B cell (primary cell): ENCODE measurements around the gene INSC. TPM values are rescaled to one million over a fixed set of nuclear protein-coding genes. Genes with fewer than 3 reads are reported as not detected.

Experiments used
- ATAC-seq: fragments of 200-7000 bp; cut with Tn5 transposase; one replicate; pipeline ENCODE4 v1.10.0; 2021; ENCODE audit warnings: low read depth, mild to moderate bottlenecking, moderate number of reproducible peaks, moderate library complexity
- CTCF ChIA-PET: fragments of 350-600 bp; sonication (Branson Sonifier 250); formaldehyde crosslinking; loops from one replicate; lab custom pipeline; 2021; ENCODE audit warnings: antibody characterized with exemption, inconsistent platforms; lab: Charles Lee
- POLR2A ChIA-PET: fragments of 350-600 bp; sonication (Branson Sonifier 250); formaldehyde crosslinking; loops from one replicate; lab custom pipeline; 2021; ENCODE audit warnings: antibody characterized with exemption; lab: Charles Lee
- DNase-seq: peaks from one replicate; pipeline ENCODE4 v3.0.0; 2013
- H2AFZ ChIP-seq: 2 replicates; pipeline ENCODE4 v1.6.1; 2012; ENCODE audit warnings: mild to moderate bottlenecking, low read depth, low read length; ENCODE audit not compliant: insufficient read depth, poor library complexity, severe bottlenecking
- H3K27ac ChIP-seq, 2 donors: 1 replicate in 1 of 2; 2 replicates in 1 of 2; pipeline ENCODE4 v1.5.1; 2012 to 2013; ENCODE audit warnings: low read length in 2 of 2, mild to moderate bottlenecking in 2 of 2, moderate library complexity in 1 of 2
- H3K27me3 ChIP-seq, 4 experiments: fragments of 200-600 bp in 1 of 4; sonication (generic) in 1 of 4; replicated peaks in 1 of 4; 1 replicate in 2 of 4; 2 replicates in 2 of 4; pipeline versions ENCODE4 v1.6.1 to v1.7.0; 2013 to 2016; ENCODE audit warnings: low read length in 3 of 4, mild to moderate bottlenecking in 2 of 4, mixed read lengths in 1 of 4, moderate library complexity in 1 of 4; ENCODE audit not compliant: insufficient read depth in 4 of 4, control insufficient read depth in 3 of 4; ENCODE audit errors: control extremely low read depth in 1 of 4
- H3K36me3 ChIP-seq, 2 experiments: replicated peaks in 1 of 2; 1 replicate in 1 of 2; 2 replicates in 1 of 2; pipeline versions ENCODE4 v1.6.1 to v1.7.1; 2013; ENCODE audit warnings: low read length in 1 of 2; ENCODE audit not compliant: insufficient read depth in 2 of 2, control insufficient read depth in 1 of 2; ENCODE audit errors: control extremely low read depth in 1 of 2, extremely low read depth in 1 of 2
- H3K4me1 ChIP-seq, 2 donors: fragments of 200-600 bp in 1 of 2; sonication (generic) in 1 of 2; 1 replicate in 1 of 2; 2 replicates in 1 of 2; pipeline versions ENCODE4 v1.5.1 to v1.6.1; 2013 to 2017; ENCODE audit warnings: low read length in 2 of 2; ENCODE audit not compliant: control insufficient read depth in 2 of 2, insufficient read depth in 2 of 2
- H3K4me2 ChIP-seq: replicated peaks from 2 replicates; pipeline ENCODE3; 2012; ENCODE audit warnings: mild to moderate bottlenecking, low read depth, low read length; ENCODE audit not compliant: poor library complexity, severe bottlenecking
- H3K4me3 ChIP-seq, 5 experiments: fragments of 200-600 bp in 1 of 5; sonication (generic) in 1 of 5; 1 replicate in 3 of 5; 2 replicates in 2 of 5; pipeline versions ENCODE4 v1.5.1 to v1.7.0; 2011 to 2016; ENCODE audit warnings: low read length in 4 of 5, mild to moderate bottlenecking in 4 of 5, low read depth in 2 of 5, control low read depth in 1 of 5, moderate library complexity in 1 of 5; ENCODE audit not compliant: insufficient read depth in 1 of 5; ENCODE audit errors: control extremely low read depth in 1 of 5, extremely low read depth in 1 of 5
- H3K79me2 ChIP-seq: fragments of 200-600 bp; sonication (generic); one replicate; pipeline ENCODE4 v1.6.0; 2016; ENCODE audit warnings: low read length; ENCODE audit not compliant: control insufficient read depth, insufficient read depth
- H3K9ac ChIP-seq: fragments of 200-600 bp; sonication (generic); 2 replicates; pipeline ENCODE4 v1.6.1; 2017; ENCODE audit warnings: mild to moderate bottlenecking, low read length, moderate library complexity
- H3K9me3 ChIP-seq, 3 donors: one replicate each; pipeline versions ENCODE4 v1.6.1 to v1.7.1; 2013; ENCODE audit warnings: low read length in 2 of 3; ENCODE audit not compliant: control insufficient read depth in 2 of 3, insufficient read depth in 1 of 3; ENCODE audit errors: control extremely low read depth in 1 of 3
- H4K20me1 ChIP-seq: 2 replicates; pipeline ENCODE4 v1.6.0; 2012; ENCODE audit warnings: mild to moderate bottlenecking, low read length; ENCODE audit not compliant: insufficient read depth, control insufficient read depth, poor library complexity, severe bottlenecking
- H3K27ac Mint-ChIP-seq: one replicate; pipeline ENCODE4 v1.8.0; 2021; ENCODE audit warnings: mixed read lengths
- H3K27me3 Mint-ChIP-seq: one replicate; pipeline ENCODE4 v1.8.0; 2021; ENCODE audit warnings: mixed read lengths
- H3K4me1 Mint-ChIP-seq: one replicate; pipeline ENCODE4 v1.8.0; 2021; ENCODE audit warnings: mixed read lengths
- H3K4me3 Mint-ChIP-seq: one replicate; pipeline ENCODE4 v1.8.0; 2021; ENCODE audit warnings: mixed read lengths
- H3K9me3 Mint-ChIP-seq: one replicate; pipeline ENCODE4 v1.8.0; 2022; ENCODE audit warnings: mixed read lengths; ENCODE audit not compliant: insufficient read depth
- CTCF ChIP-seq: fragments of 200-600 bp; IDR thresholded peaks from one replicate; pipeline ENCODE4 v1.8.0; 2022; ENCODE audit warnings: antibody characterized with exemption, mild to moderate bottlenecking
- EZH2 ChIP-seq: IDR thresholded peaks from 2 replicates; pipeline ENCODE4 v1.6.1; 2012; ENCODE audit warnings: borderline replicate concordance, low read depth, mild to moderate bottlenecking, moderate library complexity, low read length; ENCODE audit not compliant: insufficient read depth, poor library complexity, severe bottlenecking
- WGBS: methylation state at CpG from one replicate; pipeline ENCODE4 v1.1.5; 2013; ENCODE audit warnings: missing lambda C conversion rate; ENCODE audit not compliant: insufficient coverage; 5-methylcytosine and 5-hydroxymethylcytosine counted together
- intact Hi-C: fragments of 100-400 bp; cut with micrococcal nuclease; formaldehyde crosslinking; loops from one replicate; pipeline ENCODE4 v1.10.0; 2022
- polyA plus RNA-seq: library from polyadenylated mRNA; depleted of rRNA; stranded (reverse); fragments of >200 nt; gene quantifications from 2 replicates; pipeline ENCODE4 v1.2.3, GENCODE V29; 2012
- total RNA-seq, 2 donors: library from RNA; stranded (reverse); fragments of 120-200 nt in 1 of 2; gene quantifications; 1 replicate in 1 of 2; 2 replicates in 1 of 2; pipeline versions ENCODE4 v1.2.3 to v1.2.4, GENCODE V29; 2013 to 2022

The INSC gene
- total and polyA plus RNA-seq, 2 donors (not counting 1 experiment from before 2014, with no cell fraction given) = 0.10 TPM; not detected in 1

- H3K27me3 ChIP-seq = no peaks in the 10 kb centered on the region
- no peaks in the 10 kb centered on the region for H3K4me1 Mint-ChIP-seq
- DNase-seq (no peak), ATAC-seq (no peak)
- POLR2A ChIA-PET = no interaction called here
- H3K4me3 Mint-ChIP-seq = no peak overlapping the region
- H3K79me2 ChIP-seq = no peaks in the 10 kb centered on the region
- TF ChIP-seq EZH2 = no peak
- TF ChIP-seq CTCF = no peak
- H3K4me3 ChIP-seq = no peak overlapping the region
- peaks cover 33% of the 10 kb centered on the region for H3K27me3 Mint-ChIP-seq
- H3K27ac ChIP-seq = no peak overlapping the region
- no peak overlapping the region for H3K27ac Mint-ChIP-seq
- intact Hi-C loops = no loop called here
- H3K4me1 ChIP-seq = no peaks in the 10 kb centered on the region
- no peak overlapping the region for H3K9ac ChIP-seq
- no peak overlapping the region for H3K4me2 ChIP-seq
- CTCF ChIA-PET = interaction anchor here (1.5 to 1.7 kb wide), 2 partner anchors 100 to 292 kb away, joined by 3 to 6 read pairs; no protein-coding TSS in a partner anchor
- H3K36me3 ChIP-seq = no peaks in the 10 kb centered on the region
- H2AFZ ChIP-seq = no peak overlapping the region
- no peaks in the 10 kb centered on the region for H3K9me3 Mint-ChIP-seq
- H3K9me3 ChIP-seq = peaks cover 0 to 3% (median 0%) of the 10 kb centered on the region in 3 donors
- no peaks in the 10 kb centered on the region for H4K20me1 ChIP-seq
- WGBS = 97% methylated on average over 3 of the region's 3 CpGs
These were observed 85.0 kb downstream of the INSC start for GRCh38 chr11:15199693-15200092.

GRCh38 chr11:15200696-15201095, 86.0 kb downstream of the INSC start:
- ATAC-seq = no peak
- no peak overlapping the region for H3K4me3 Mint-ChIP-seq
- H3K4me1 ChIP-seq = no peaks in the 10 kb centered on the region
- DNase-seq = no peak
- no peaks in the 10 kb centered on the region for H3K4me1 Mint-ChIP-seq
- TF ChIP-seq CTCF (no peak), EZH2 (no peak)
- no peaks in the 10 kb centered on the region for H3K36me3 ChIP-seq
- no peaks in the 10 kb centered on the region for H3K9me3 Mint-ChIP-seq
- H3K27me3 ChIP-seq = peaks cover 0 to under 1% (median 0%) of the 10 kb centered on the region in 4 experiments
- intact Hi-C loops = no loop called here
- peaks cover 37% of the 10 kb centered on the region for H3K27me3 Mint-ChIP-seq
- H3K4me2 ChIP-seq = no peak overlapping the region
- ChIA-PET POLR2A (no interaction called here), CTCF (interaction anchor here (1.0 to 1.5 kb wide), 2 partner anchors 101 to 293 kb away, joined by 3 read pairs; no protein-coding TSS in a partner anchor)
- H3K9me3 ChIP-seq = peaks cover 0 to 3% (median 0%) of the 10 kb centered on the region in 3 donors
- no peak overlapping the region for H3K27ac ChIP-seq
- WGBS = 93% methylated on average over 12 of the region's 12 CpGs
- no peaks in the 10 kb centered on the region for H3K79me2 ChIP-seq
- no peaks in the 10 kb centered on the region for H4K20me1 ChIP-seq
- no peak overlapping the region for H3K27ac Mint-ChIP-seq
- no peak overlapping the region for H2AFZ ChIP-seq
- H3K4me3 ChIP-seq = no peak overlapping the region
- no peak overlapping the region for H3K9ac ChIP-seq
